HG02678 (cell line): ENCODE data around the gene MRPL16.
"Not testable (repeated sequence)": the region's sequence is repeated elsewhere in the genome, so short reads cannot be mapped to it uniquely, and the experiment has no call there.

Experiments
- ATAC-seq: cut with Tn5 transposase; IDR thresholded peaks from one replicate; pipeline ENCODE4 v1.9.1; 2021; ENCODE audit warnings: mild to moderate bottlenecking, moderate library complexity; ENCODE audit not compliant: unreplicated experiment

The MRPL16 gene

DNA sequence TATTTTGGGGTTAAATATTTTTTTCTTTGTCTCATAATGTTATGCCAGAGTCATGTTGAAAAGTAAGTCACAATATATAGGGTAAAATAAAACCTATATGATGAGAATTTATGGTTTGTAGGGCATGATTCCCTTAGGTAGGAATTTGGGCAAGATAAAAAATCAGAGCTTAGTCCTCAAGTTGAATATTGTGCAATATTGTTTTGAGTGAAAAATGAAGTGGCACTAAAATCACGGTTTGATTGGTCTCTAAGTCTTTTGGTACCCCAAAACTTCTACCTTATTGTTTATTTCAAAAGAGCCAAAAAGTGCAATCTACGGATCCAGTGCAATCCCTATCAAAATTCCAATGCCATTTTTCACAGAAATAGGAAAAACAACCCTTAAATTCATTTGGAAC is 1.6 kb upstream of the MRPL16 start:
- ATAC-seq: no peak

DNA sequence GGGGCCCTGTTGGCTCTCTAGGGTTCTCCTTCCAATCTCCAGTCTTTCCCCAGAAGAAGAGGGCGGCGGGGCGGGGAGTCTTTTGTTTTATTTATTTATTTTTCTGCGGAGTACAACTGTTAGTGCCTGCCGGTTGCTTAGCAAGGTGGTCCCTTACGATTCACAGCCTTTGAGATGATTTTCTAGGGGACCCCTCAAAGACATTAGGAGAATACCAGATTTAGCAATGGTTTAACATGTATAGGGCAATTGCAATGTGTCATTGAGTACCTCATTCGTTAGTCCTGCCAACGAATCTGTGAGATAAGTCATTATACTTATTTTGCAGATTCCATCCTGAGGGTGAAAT is 307 bp upstream of the MRPL16 start:
- ATAC-seq: no peak

DNA sequence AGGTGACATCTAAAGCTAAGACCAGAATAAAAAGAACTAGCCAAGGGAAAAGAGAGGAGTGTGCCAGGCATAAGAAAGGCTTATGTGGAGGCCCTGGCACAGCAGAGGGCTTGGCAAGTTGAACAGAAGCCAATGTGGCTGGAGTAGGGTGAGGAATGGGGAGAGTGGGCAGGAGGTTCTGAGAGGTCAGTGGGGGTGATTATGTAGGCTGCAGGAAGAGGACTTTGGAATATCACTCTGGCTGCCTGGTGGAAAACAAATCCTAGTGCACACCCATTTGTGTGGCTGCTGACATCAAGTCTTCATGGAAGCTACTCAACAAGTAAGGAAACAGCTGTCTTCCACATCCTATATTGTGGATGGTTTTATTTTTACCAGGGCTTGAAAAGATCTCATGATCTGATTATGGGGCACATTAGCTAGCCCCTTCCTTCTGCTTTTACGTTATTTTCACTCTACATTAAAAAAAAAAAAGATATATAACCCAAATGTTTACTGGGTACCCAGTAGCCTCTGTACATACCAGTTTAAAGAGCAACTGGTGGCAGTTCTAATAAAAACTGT is 3.4 kb downstream of the MRPL16 start:
- ATAC-seq: no peak

DNA sequence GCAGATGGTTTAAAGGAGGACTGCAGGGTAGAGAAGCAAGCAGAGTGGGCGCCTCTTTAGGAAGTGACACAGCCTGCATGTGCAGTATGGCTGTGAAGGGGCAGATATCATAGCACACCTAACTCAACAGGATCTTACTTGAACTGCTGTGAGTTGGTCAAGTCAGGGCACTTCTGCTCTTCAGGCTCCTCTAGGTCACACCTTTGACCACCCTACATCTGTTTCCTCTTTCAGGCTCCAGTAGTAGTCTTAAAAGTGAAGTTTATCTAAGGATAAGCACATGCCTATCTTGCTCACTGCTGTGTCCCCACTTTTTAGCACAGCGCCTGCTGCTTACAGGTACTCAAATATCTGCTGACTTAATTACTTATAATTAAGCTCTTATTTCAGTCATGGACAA is 6.5 kb downstream of the MRPL16 start:
- ATAC-seq: no peak

DNA sequence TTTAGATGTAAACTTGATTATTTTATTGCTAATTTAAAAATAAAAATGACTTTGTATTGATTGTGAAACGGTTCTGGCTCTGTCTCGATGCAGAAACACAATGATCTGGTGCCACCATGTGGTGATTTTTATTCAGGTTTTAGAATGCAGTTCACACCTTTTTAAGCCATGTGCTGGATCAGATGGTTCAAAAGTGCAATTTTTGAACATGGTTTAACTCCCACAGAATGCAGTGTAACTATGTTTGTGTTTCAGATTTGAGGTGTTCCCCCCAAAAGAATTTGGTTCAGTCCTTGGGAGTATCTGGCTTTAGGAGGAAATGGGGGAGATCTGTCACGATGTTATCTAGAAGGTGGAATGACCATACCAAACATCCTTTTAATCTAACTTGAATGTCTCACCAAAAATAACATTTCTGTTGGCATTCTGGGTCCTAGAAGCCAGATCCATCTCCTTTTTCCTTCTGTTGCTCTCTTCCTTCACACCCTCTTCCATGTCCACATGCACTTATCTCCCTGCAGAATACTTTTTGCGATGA is 7.9 kb downstream of the MRPL16 start:
- peak; percentile 62 for ATAC-seq

DNA sequence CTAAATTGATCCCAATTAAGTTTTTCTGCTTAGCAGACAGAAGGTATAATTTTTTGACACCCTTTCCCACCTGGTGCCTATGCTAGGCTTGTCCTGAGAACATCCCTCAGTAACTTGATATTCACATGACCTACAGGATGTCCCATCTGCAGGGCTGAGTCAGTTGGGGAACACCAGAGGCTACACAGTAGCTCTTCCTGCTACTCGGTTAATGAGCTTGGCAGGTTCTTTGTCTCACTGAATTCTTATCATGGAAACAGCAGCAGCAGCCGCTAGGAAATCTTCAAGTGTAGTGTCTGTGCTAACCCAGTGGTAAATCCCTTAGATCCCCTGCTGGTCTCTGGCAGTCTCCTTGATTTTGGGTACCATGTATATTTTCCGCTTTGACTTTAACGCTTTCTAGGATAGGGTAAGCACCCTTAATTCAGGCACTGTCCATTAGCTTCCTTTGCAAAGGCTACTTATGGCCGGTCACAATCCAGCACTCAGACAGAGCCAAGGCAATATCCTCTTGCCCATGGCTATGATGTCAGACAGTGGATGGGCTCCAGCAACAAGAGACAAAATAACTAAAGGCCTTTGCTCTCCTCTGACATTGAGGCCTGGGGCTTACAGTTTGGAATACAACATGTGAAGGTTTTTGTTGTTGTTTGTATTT is 8.5 kb downstream of the MRPL16 start:
- ATAC-seq: peak; percentile 8

DNA sequence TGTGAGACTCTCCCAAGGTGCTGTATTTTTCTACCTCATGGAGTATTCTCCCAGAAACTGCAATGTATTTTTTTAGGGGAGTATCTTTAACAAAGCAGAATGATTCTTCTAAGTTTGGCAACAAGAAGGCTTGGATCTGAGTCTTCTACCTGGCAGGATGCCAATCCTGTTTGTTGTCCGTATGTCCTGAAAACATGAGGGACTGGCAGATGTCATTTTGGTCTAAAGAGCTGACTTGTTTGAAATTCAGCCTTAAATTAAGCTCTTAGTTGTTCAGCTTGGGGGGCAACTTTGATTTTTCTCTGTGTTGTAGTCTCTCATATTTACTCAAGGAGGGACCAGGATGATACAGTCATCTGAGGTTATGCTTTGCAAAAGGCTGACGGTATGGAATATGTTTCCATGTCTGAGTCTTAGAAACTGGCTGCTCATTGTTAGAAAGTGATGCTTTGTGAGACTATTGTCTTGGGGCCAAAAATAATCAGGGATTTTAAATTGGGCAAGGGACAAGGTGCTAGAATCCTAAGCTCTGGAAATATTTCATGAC is 9.3 kb downstream of the MRPL16 start:
- ATAC-seq: no peak

DNA sequence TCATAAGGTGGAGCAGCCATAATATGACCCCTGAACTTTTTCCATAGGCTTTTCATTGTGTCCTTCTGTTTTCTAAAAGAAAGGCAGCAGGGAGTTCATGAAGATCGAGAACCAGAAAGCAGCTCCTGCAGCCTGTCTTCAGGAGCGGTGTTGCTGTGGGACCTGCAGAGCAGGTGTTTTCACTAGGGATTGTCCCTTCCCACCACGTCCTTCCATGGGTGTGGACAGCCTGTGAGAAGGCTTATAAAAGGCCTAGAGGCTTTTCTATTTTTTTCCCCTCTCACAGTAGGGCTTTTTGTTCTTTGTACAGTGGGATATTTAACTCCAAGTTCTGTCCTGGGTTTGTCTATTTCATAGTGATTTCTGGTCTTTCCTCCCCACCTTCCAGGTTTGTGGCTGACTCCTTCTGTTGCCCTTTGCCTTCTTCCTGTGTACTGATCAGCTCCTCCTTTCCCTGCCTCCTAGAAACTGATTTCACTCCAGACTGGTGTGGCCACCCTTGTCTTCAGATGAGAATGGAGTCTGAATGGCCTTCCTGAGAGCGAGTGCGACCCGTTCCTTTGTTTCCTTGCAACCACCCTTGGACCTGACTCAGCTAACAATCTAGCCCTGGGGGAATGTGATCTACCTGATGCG is 10.1 kb downstream of the MRPL16 start:
- ATAC-seq: no peak

DNA sequence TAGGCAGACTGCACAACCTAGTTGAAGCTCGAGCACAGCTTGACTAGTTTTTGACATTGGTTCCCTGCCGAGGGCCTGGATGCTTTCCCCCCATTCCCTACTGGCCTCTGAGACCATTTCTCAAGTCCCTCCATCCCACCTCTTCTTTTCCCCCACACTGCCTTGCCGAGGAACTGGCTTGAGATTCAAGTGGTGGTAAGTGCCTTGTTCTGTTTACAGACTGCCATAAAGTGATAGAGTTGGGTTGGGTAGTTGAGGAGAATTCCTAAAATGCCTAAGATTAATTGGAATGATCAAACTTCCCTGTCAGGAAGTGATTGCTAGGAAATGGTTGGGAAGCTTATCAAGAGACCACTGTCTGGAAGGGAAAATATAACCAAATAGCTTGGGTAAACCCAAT is 16.2 kb downstream of the MRPL16 start:
- no peak for ATAC-seq

DNA sequence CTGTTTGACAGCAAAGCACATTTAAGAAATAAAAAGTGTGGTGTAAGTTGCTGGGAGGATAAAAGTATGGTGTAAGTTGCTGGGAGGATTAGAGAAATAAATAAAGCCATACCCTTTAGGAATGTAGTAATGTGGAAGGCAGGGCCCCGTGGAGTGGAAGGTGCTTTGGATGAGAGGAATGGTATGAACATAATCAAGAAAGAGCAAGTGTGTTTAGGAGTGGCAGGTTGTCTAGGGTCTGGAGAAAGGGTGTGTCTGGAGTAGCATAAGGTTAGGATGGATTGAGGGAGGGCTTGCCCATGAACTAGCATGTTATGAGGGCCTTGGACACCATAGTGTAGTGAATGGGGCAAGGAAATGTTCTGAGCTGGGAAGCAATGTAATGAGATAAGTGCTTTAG is 18.1 kb downstream of the MRPL16 start:
- ATAC-seq: no peak

DNA sequence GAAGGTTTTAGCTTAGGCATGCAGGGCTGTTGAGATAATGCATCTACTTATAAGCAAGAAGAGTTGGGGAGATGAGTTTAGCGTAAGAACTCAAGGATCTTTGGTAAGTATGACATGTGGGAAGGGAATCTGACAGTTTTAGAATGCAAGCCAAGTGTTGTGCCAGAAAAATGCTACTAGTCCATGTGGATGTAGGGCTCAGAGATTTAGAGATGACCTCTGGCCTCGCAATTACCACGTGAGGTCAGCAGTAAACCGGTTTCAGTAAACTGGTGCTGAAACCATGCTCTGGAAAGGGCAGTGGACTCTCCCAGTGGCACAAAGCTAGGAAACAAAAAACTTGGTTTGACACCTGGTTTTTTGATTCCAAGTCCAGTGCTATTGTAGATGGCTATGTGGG is 18.9 kb downstream of the MRPL16 start:
- ATAC-seq: no peak

DNA sequence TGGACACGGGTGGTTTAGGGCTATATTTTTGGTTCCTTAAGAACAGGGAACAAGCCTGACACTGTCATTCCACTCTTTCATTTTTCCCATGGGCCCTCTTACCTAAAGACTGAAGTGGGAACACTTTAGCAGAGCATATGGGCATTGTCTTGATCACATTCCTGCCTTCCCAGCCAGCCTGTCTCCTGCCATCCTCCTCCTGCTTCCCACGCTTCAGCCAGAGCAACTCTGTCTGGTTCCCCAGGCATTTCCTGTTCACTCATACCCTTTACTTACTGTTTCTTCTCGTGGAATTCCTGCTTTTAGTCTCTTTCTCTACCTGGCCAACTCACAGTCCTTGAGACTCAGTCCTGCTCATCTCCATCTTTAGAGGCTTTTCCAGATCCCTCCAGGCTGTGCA is 22.8 kb downstream of the MRPL16 start:
- ATAC-seq: no peak

DNA sequence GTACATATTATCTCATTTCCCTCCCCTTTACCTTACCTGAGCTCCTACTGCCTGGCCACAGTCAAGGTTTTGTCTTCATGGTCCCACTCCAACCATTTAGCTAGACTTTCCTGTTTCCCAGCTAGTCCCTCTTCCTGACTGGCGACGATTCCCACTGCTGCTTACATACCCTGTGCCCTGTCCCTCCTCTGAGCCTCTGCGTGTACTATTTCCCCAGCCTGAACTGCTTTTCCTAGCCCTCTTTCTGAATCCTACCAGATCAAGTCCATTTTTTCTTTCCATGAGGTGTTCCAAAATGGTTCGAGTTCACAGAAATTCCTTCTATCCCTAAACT is 23.4 kb downstream of the MRPL16 start:
- ATAC-seq: no peak

DNA sequence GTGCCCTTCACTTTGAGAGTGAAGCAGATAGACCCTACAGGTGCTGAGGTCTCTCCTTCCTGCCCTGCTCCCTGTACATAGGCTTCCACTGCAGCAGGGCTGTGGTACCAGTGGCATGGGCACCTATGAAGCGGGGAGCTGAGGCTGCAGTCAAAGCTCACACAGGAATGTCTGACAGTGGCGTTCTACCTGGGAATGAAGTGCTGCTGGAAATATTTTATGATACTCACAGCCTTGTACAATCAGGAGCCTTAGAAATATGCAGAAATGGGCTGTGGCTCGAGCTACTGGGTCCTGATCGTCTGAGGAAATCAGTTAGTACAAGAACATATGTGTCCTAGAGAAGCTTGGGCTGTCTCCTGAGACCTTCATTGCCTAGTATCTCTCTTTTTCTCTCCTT is 24.8 kb downstream of the MRPL16 start:
- no peak for ATAC-seq

DNA sequence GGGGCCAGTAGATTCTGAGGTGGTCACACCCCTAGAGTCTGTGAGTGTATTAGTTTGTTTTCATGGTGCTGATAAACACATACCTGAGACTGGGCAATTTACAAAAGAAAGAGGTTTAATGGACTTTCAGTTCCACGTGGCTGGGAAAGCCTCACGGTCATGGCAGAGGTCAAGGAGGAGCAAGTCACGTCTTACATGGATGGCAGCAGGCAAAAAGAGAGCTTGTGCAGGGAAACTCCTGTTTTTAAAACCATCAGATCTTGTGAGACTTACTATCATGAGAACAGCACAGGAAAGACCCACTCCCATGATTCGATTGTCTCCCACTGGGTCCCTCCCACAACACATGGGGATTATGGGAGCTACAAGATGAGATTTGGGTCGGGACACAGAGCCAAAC is 26.1 kb downstream of the MRPL16 start:
- ATAC-seq: not testable (repeated sequence)

DNA sequence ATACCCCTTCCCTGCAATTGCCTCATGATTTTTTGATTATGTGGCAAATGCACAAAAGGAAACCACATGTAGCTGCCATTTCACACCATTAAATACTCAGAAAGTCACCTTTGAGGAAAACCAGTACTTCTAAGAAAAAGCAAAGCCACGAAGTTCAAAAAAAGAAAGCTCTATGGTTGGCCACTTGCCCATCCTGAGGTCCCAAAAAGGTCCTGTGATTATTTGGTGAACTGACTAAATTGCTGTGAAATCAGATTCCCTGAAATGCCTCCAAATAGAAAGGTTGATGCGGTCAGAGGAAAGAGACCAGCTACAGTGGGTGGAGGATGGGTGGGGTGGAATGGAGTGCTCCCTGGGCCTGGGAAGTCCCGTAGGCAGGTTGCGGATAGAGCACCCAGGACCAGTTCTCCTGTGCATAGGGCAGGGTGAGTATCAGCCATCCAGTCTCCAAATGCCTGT is 26.9 kb downstream of the MRPL16 start:
- ATAC-seq: no peak

DNA sequence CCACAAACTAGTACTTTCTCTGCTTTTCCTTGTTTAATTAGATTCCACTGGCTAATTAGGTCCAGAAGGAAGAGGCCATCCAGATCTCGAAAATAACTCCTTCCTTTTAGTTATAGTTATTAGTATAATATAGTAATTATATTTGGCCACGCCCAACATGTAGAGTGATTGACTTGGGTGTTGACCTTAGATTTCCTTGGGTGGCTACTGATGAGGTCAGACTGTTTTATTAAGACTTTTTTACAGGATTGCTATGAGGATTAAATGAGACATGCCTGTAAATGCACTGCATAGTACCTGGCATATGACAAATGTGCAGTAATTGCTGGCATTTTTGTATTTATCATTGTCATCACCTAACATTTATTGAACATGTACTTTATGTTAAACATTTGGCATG is 28.5 kb downstream of the MRPL16 start:
- no peak for ATAC-seq

DNA sequence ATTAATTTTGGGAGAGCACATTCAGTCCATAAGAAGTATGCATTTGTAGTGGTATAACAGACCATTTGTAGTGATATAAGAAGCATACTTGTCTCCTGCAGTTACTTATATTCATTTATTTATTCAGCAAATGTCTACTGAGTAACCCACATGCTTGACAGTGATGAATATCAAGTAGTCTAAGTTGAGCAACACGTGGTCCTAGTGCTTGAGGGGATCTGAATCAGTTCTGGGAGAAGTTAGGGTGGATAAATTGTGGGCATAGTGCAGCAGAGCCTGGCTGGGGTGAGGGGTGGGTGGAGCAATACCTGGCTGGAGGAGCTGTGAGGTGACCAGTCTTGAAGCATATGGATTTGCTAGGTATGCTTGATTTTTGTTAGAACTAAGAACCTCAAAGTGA is 31.1 kb downstream of the MRPL16 start:
- ATAC-seq: no peak

DNA sequence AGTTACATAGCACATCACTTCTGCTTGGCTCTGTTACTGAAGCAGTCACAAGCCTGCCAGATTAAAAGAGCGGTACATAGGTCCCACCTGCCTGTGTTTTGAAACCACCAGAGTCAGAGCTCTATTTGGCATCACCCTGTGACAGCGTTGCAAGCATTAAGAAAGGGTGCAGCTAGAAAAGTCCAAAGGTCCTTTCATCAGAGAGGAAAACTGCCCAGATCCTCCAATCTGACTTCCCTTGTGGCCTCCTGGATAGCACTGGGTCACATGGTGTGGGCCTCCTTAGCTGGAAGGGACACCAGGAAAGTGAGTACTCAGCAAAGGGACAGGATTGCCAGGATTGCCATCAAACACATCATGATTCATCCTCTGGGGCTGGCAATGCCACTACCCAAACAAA is 32.5 kb downstream of the MRPL16 start:
- no peak for ATAC-seq

DNA sequence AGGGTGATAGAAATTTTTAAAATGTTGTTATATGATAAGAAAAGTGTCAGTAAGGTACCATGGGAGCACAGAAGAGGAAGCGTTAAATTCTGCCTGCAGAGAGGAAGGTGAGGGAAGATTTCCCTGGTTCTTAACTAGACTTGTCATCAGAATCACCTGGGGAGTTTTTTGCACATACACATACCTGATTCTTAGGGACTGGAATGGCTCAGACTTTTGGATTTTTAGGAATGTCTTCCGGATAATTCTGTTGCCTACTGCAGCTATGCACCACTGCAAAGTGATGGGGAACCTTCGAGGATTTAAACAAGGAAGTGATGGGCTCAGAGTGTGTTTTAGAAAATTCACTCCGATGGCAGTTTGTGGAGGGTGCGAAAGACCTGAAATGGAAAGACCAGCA is 33.5 kb downstream of the MRPL16 start:
- ATAC-seq: no peak

DNA sequence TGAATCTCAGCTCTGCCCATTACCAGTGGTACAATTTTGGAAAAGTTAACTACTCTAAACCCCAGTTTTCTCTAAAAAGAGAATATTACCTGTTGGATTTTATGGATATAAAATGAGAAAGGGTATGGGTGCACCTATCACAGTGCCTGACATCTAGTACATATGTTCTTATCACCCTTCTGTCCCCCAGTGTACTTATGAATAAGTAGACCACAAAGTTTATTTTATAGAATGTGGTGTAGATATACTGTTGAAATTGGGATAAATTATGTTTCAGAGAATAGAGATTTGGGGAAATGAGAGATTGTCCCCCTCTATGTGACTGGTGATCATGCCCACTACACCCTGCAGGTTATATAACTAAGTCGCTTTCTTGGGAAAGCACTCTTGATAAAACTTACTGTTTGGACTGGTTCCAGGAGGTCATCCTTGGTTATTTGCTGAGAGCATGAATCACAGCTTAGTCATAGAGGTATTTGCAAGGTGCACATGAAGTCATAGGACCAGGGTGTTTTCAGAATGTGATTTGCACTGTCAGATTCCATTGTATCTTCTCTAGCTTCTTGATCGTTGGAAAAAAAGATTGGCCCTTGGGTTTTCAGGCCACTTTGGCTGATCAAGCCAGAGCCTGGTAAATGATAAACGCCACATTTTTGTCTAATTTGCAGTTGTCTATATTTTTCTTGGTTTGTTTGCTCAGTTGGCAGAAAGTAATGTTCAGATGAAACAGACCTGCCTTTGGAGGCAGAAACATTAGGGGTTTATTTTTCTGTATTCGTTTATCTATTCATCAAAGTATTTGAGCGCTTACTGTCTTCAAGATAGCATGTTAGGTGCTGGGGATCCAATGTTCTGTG is 34.1 kb downstream of the MRPL16 start:
- no peak for ATAC-seq
